DND-41 (cell line): ENCODE results near the gene KAZN.

Source experiments
- ATAC-seq: fragments of 200-7000 bp; cut with Tn5 transposase; 3 replicates; pipeline ENCODE4 v1.9.1; 2021; ENCODE audit warnings: low read depth; ENCODE audit not compliant: insufficient read depth
- DNase-seq: peaks from one replicate; pipeline ENCODE4 v3.0.0-alpha.2; 2020
- H2AFZ ChIP-seq: 2 replicates; pipeline ENCODE4 v1.6.0; 2012; ENCODE audit warnings: low read depth, low read length
- H3K27ac ChIP-seq: 2 replicates; pipeline ENCODE4 v1.5.1; 2012; ENCODE audit warnings: low read length, inconsistent platforms
- H3K27me3 ChIP-seq: fragments of 200-600 bp; sonication (generic); 2 replicates; pipeline ENCODE4 v1.6.0; 2012; ENCODE audit warnings: low read length, mild to moderate bottlenecking, inconsistent platforms; ENCODE audit not compliant: insufficient read depth, poor library complexity
- H3K36me3 ChIP-seq: 2 replicates; pipeline ENCODE4 v1.5.1; 2012; ENCODE audit warnings: low read length, inconsistent platforms; ENCODE audit not compliant: insufficient read depth
- H3K4me1 ChIP-seq: 2 replicates; pipeline ENCODE4 v1.5.1; 2012; ENCODE audit warnings: mild to moderate bottlenecking, low read length; ENCODE audit not compliant: insufficient read depth
- H3K4me2 ChIP-seq: 2 replicates; pipeline ENCODE4 v1.6.0; 2012; ENCODE audit warnings: mild to moderate bottlenecking, moderate library complexity, low read length, inconsistent platforms; ENCODE audit not compliant: insufficient read depth
- H3K4me3 ChIP-seq, 2 experiments: fragments of 200-600 bp in 1 of 2; shearing (Covaris generic) in 1 of 2; 2 replicates each; pipeline ENCODE4 v1.5.1; 2012 to 2016; ENCODE audit warnings: inconsistent platforms in 2 of 2, low read length in 2 of 2, mild to moderate bottlenecking in 2 of 2, low read depth in 1 of 2, moderate library complexity in 1 of 2
- H3K79me2 ChIP-seq: 2 replicates; pipeline ENCODE4 v1.6.0; 2012; ENCODE audit warnings: low read length, inconsistent platforms; ENCODE audit not compliant: insufficient read depth
- H3K9ac ChIP-seq: 2 replicates; pipeline ENCODE4 v1.6.0; 2012; ENCODE audit warnings: low read depth, mild to moderate bottlenecking, inconsistent platforms, low read length, moderate library complexity
- H3K9me3 ChIP-seq: 2 replicates; pipeline ENCODE4 v1.5.1; 2012; ENCODE audit warnings: low read length, moderate library complexity, mild to moderate bottlenecking, inconsistent platforms; ENCODE audit not compliant: insufficient read depth, severe bottlenecking
- H4K20me1 ChIP-seq: 2 replicates; pipeline ENCODE4 v1.6.0; 2012; ENCODE audit warnings: low read length; ENCODE audit not compliant: insufficient read depth
- EZH2 ChIP-seq: IDR thresholded peaks from 3 replicates; pipeline ENCODE4 v1.6.1; 2012; ENCODE audit warnings: borderline replicate concordance, low read depth, mild to moderate bottlenecking, moderate library complexity, low read length, inconsistent platforms; ENCODE audit not compliant: severe bottlenecking
- TF ChIP-seq, protein P1 (sequence below): IDR thresholded peaks from 2 replicates; pipeline ENCODE4 v1.5.1; 2012; ENCODE audit warnings: borderline replicate concordance, low read length, moderate library complexity, mild to moderate bottlenecking; ENCODE audit not compliant: poor library complexity, severe bottlenecking; ENCODE audit errors: extremely low read depth

The KAZN gene

DNA sequence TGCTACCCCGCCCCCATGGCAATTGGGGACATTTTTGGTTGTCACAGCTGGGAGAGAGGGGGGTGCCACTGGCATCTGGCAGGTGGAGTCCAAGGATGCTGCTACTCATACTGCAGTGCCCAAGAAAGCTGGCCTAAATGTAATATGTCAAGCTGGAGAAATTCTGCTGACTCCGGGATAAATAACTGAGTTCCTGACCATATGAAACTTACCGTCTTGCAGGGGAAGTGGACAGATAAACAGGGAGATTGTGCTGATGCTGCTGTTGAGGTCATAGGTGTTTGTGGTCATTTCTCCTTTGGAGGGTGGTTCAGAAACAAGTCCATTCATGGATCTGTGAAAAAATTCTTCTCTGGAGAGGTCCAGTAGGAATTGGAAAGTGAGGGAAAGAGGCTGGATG is 54.4 kb downstream of the KAZN start:
- H3K36me3 ChIP-seq: no peaks in the 10 kb centered on the region
- no peak for DNase-seq

DNA sequence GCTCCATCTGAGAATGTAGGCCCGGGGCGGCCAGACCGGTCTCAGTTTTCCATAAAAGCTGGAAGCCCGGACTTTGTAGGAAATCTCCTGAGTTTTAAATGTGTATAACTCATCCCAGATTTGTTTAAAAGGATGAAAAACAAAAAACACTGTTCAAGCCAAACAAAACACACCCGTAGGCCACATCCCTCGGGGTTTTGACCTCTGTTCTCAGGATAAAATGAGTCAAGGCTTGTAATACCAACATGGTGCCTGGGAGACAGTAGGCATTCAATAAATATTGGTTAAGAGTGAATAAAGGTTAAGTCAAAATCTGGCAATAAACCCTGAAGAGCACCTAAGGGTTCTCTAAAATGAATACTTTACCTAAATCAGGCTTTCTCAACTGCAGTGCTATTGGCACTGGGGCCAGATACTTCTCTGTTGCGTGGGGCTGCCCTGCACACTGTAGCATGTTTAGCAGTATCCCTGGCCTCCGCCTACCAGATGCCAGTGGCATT is 55.0 kb downstream of the KAZN start:
- H3K4me2 ChIP-seq: no peak overlapping the region
- H4K20me1 ChIP-seq: no peaks in the 10 kb centered on the region
- H3K4me1 ChIP-seq: no peaks in the 10 kb centered on the region
- H3K9ac ChIP-seq: no peak overlapping the region
- no peaks in the 10 kb centered on the region for H3K36me3 ChIP-seq
- ATAC-seq (no peak), DNase-seq (no peak)
- H2AFZ ChIP-seq: no peak overlapping the region
- H3K27ac ChIP-seq: no peak overlapping the region
- H3K4me3 ChIP-seq: no peak overlapping the region
- no peaks in the 10 kb centered on the region for H3K27me3 ChIP-seq
- H3K9me3 ChIP-seq: no peaks in the 10 kb centered on the region
- no peak for TF ChIP-seq EZH2
- TF ChIP-seq, protein P1, sequence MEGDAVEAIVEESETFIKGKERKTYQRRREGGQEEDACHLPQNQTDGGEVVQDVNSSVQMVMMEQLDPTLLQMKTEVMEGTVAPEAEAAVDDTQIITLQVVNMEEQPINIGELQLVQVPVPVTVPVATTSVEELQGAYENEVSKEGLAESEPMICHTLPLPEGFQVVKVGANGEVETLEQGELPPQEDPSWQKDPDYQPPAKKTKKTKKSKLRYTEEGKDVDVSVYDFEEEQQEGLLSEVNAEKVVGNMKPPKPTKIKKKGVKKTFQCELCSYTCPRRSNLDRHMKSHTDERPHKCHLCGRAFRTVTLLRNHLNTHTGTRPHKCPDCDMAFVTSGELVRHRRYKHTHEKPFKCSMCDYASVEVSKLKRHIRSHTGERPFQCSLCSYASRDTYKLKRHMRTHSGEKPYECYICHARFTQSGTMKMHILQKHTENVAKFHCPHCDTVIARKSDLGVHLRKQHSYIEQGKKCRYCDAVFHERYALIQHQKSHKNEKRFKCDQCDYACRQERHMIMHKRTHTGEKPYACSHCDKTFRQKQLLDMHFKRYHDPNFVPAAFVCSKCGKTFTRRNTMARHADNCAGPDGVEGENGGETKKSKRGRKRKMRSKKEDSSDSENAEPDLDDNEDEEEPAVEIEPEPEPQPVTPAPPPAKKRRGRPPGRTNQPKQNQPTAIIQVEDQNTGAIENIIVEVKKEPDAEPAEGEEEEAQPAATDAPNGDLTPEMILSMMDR: no peak
- H3K79me2 ChIP-seq: no peaks in the 10 kb centered on the region

More for the DNA sequence above, 54.4 kb downstream of the KAZN start:
- H3K27ac ChIP-seq: no peak overlapping the region
- H3K9ac ChIP-seq: no peak overlapping the region
- no peaks in the 10 kb centered on the region for H3K9me3 ChIP-seq
- no peak overlapping the region for H2AFZ ChIP-seq
- H3K4me3 ChIP-seq: no peak overlapping the region
- no peak for TF ChIP-seq EZH2
- TF ChIP-seq, protein P1: no peak
- no peaks in the 10 kb centered on the region for H3K79me2 ChIP-seq
- no peaks in the 10 kb centered on the region for H3K4me1 ChIP-seq
- no peak overlapping the region for H3K4me2 ChIP-seq
- ATAC-seq: no peak
- no peaks in the 10 kb centered on the region for H3K27me3 ChIP-seq
- H4K20me1 ChIP-seq: no peaks in the 10 kb centered on the region

DNA sequence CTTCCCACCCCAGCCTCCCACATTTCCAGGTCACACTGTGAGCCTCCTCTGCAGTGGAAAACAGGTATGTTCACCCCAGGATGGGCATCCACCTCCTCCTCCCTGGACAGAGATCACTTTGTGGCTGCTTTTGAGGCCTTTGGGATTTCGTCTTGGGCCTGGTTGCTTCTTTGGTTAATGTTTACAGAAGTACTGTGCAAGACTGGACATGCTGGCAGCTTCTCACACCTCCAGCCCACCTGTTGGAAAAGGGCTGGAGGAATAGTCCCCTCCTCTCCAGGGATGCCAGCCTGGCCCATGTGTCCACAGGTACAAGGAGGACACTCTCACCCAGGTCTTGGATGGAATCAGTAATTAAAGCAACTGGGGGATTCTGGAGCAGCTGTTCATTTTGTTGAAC is 56.1 kb downstream of the KAZN start:
- no peaks in the 10 kb centered on the region for H3K27me3 ChIP-seq
- DNase-seq (no peak), ATAC-seq (no peak)
- no peaks in the 10 kb centered on the region for H4K20me1 ChIP-seq
- H3K4me3 ChIP-seq: no peak overlapping the region
- H3K4me1 ChIP-seq: no peaks in the 10 kb centered on the region
- H3K36me3 ChIP-seq: no peaks in the 10 kb centered on the region
- no peaks in the 10 kb centered on the region for H3K79me2 ChIP-seq
- no peak for TF ChIP-seq EZH2
- TF ChIP-seq, protein P1: no peak
- H3K4me2 ChIP-seq: no peak overlapping the region
- H3K9ac ChIP-seq: no peak overlapping the region
- H3K27ac ChIP-seq: no peak overlapping the region
- no peak overlapping the region for H2AFZ ChIP-seq
- H3K9me3 ChIP-seq: no peaks in the 10 kb centered on the region

DNA sequence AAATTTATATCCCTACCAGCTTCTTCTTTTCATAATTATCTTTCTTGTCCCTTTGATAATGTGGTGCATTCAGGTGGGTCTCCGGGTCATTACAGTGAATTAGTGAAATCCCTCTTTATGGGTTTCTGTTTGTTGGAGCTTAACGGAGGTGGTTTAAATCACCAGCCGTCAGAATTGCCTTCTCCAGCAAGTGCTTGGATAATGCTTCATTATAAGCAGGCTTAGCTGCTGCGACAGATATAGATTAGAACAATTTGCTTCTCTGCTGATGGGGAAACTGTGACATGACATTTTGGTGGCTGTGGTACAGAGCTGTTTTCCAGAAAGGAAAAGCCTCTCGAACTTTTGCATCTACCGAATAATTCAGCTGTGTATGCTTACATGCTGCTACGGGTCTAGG is 56.9 kb downstream of the KAZN start:
- H3K4me2 ChIP-seq: no peak overlapping the region
- H4K20me1 ChIP-seq: no peaks in the 10 kb centered on the region
- TF ChIP-seq EZH2: no peak
- TF ChIP-seq, protein P1: no peak
- no peak for ATAC-seq
- H3K36me3 ChIP-seq: no peaks in the 10 kb centered on the region
- no peaks in the 10 kb centered on the region for H3K27me3 ChIP-seq
- H3K4me1 ChIP-seq: no peaks in the 10 kb centered on the region
- H2AFZ ChIP-seq: no peak overlapping the region
- no peak for DNase-seq
- H3K9ac ChIP-seq: no peak overlapping the region
- no peaks in the 10 kb centered on the region for H3K9me3 ChIP-seq
- H3K4me3 ChIP-seq: no peak overlapping the region
- H3K27ac ChIP-seq: no peak overlapping the region
- no peaks in the 10 kb centered on the region for H3K79me2 ChIP-seq
